HepG2 (cell line): Measurements from ENCODE around the gene TMEM117. TPM values are rescaled to one million over a fixed set of nuclear protein-coding genes. Genes with fewer than 3 reads are reported as not detected.

Experiments used
- DNMT1 ChIP-seq: sonication (generic); formaldehyde crosslinking; IDR thresholded peaks from 2 replicates; pipeline ENCODE4 v1.5.1; 2020; ENCODE audit warnings: mild to moderate bottlenecking, missing genetic modification reagents
- FOXJ3 ChIP-seq: sonication (generic); formaldehyde crosslinking; IDR thresholded peaks from 2 replicates; pipeline ENCODE4 v1.4.0; 2020; ENCODE audit warnings: missing genetic modification reagents, mild to moderate bottlenecking, borderline replicate concordance
- FOXK2 ChIP-seq: fragments of 450-650 bp; IDR thresholded peaks from 2 replicates; pipeline ENCODE4 v1.6.1; 2016
- HOXA7 ChIP-seq: sonication (generic); formaldehyde crosslinking; IDR thresholded peaks from 2 replicates; pipeline ENCODE4 v1.8.1; 2022; ENCODE audit warnings: mild to moderate bottlenecking, missing genetic modification reagents, moderate library complexity
- MAZ ChIP-seq, 2 experiments: sonication (generic) in 1 of 2; formaldehyde crosslinking in 1 of 2; IDR thresholded peaks; 2 replicates each; pipeline versions ENCODE4 v1.5.0 to v1.6.1; 2012 to 2020; ENCODE audit warnings: low read depth in 2 of 2, mild to moderate bottlenecking in 2 of 2, borderline replicate concordance in 1 of 2, improper control_type of control experiment in 1 of 2, low read length in 1 of 2, missing genetic modification reagents in 1 of 2, moderate library complexity in 1 of 2
- NFIB ChIP-seq: sonication (generic); formaldehyde crosslinking; IDR thresholded peaks from 2 replicates; pipeline ENCODE4 v1.9.0; 2021; ENCODE audit warnings: missing genetic modification reagents, mild to moderate bottlenecking, borderline replicate concordance
- RARG ChIP-seq: sonication (generic); formaldehyde crosslinking; IDR thresholded peaks from 2 replicates; pipeline ENCODE4 v1.4.0; 2020; ENCODE audit warnings: low read depth, mild to moderate bottlenecking, missing genetic modification reagents
- SIX1 ChIP-seq: sonication (generic); formaldehyde crosslinking; IDR thresholded peaks from 2 replicates; pipeline ENCODE4 v1.4.0; 2020; ENCODE audit warnings: missing genetic modification reagents, borderline replicate concordance
- SPEN ChIP-seq: sonication (generic); formaldehyde crosslinking; IDR thresholded peaks from 2 replicates; pipeline ENCODE4 v1.5.1; 2020; ENCODE audit warnings: low read depth, mild to moderate bottlenecking, missing genetic modification reagents
- SSRP1 ChIP-seq: IDR thresholded peaks from 2 replicates; pipeline ENCODE4 v1.6.1; 2016; ENCODE audit warnings: control low read depth
- STAT5B ChIP-seq: sonication (generic); formaldehyde crosslinking; IDR thresholded peaks from 2 replicates; pipeline ENCODE4 v1.4.0; 2020; ENCODE audit warnings: missing genetic modification reagents
- ZNF275 ChIP-seq: sonication (generic); formaldehyde crosslinking; IDR thresholded peaks from 2 replicates; pipeline ENCODE4 v1.8.0; 2022; ENCODE audit warnings: missing genetic modification reagents, mild to moderate bottlenecking, inconsistent platforms, borderline replicate concordance
- ZNF446 ChIP-seq: sonication (generic); formaldehyde crosslinking; IDR thresholded peaks from 2 replicates; pipeline ENCODE4 v1.5.0; 2020; ENCODE audit warnings: mild to moderate bottlenecking, missing genetic modification reagents
- ZNF678 ChIP-seq: sonication (generic); formaldehyde crosslinking; IDR thresholded peaks from 2 replicates; pipeline ENCODE4 v1.4.0; 2020; ENCODE audit warnings: mild to moderate bottlenecking, missing genetic modification reagents
- ZSCAN12 ChIP-seq: sonication (generic); formaldehyde crosslinking; IDR thresholded peaks from 2 replicates; pipeline ENCODE4 v1.9.0; 2021; ENCODE audit warnings: mild to moderate bottlenecking, missing genetic modification reagents
- polyA plus RNA-seq, 8 experiments: library from polyadenylated mRNA; depleted of rRNA in 3 of 8; stranded (reverse) in 7 of 8; unstranded in 1 of 8; fragments of >200 nt; fragmentation: Illumina TruSeq in 4 of 8; extraction: Trizol in 4 of 8; gene quantifications; 2 replicates each; pipeline versions ENCODE4 v1.2.1 to v1.2.3, GENCODE V29; 2011 to 2016; ENCODE audit warnings: low read depth in 4 of 8, missing spikeins in 1 of 8, mixed read lengths in 1 of 8; ENCODE audit not compliant: insufficient read depth in 1 of 8
- total RNA-seq, 5 experiments: library from RNA; depleted of rRNA; stranded (reverse); fragments of >200 nt; fragmentation: Illumina TruSeq; extraction: Trizol; gene quantifications; 2 replicates each; pipeline ENCODE4 v1.2.3, GENCODE V29; 2016; ENCODE audit warnings: low read depth in 1 of 5
- TF ChIP-seq, protein P1 (sequence below): IDR thresholded peaks from 2 replicates; pipeline ENCODE4 v1.6.1; 2016; ENCODE audit warnings: low read depth
- TF ChIP-seq, protein P2 (sequence below): sonication (generic); formaldehyde crosslinking; IDR thresholded peaks from 2 replicates; pipeline ENCODE4 v1.5.0; 2020; ENCODE audit warnings: mild to moderate bottlenecking, missing genetic modification reagents
- TF ChIP-seq, protein P3 (sequence below): sonication (generic); formaldehyde crosslinking; IDR thresholded peaks from 2 replicates; pipeline ENCODE4 v1.4.0; 2020; ENCODE audit warnings: missing genetic modification reagents

TMEM117 gene
- total and polyA plus RNA-seq, 2 of the 13 experiments (the other 11 are each of a cell fraction or from before 2014, with no cell fraction given): 2.8 to 8.5 TPM

DNA sequence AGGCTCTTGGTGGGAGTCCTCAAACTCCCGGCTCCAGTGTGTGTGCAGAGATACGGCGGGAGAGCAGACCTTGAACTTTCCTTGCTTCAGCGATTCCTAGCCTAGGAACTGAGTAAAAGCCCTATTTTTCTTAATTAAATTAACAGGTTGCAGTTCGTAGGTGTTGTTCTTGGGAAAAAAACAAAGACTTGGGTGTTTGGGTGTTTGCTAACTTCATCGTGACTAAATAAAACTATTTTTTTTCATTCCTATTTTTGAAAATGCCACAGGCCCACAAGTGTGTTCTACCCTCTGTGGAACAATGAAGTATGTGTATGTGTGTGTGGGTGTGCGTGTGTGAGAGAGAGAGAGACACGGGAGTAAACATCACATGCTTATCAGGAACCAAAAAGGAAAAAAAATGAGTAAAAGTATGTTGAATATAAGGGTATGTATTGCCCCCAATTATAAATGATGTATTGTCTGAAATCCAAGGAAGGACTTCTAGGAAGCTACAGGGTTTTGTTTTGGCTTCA is 651 bp downstream of the TMEM117 start (continued):
- TF ChIP-seq FOXJ3: no peak
- no peak for TF ChIP-seq RARG
- TF ChIP-seq ZNF275: no peak
- no peak for TF ChIP-seq FOXK2
- TF ChIP-seq HOXA7 (CRISPR knock-in tag): no peak
- TF ChIP-seq STAT5B (CRISPR knock-in tag): no peak
- TF ChIP-seq, protein P1, sequence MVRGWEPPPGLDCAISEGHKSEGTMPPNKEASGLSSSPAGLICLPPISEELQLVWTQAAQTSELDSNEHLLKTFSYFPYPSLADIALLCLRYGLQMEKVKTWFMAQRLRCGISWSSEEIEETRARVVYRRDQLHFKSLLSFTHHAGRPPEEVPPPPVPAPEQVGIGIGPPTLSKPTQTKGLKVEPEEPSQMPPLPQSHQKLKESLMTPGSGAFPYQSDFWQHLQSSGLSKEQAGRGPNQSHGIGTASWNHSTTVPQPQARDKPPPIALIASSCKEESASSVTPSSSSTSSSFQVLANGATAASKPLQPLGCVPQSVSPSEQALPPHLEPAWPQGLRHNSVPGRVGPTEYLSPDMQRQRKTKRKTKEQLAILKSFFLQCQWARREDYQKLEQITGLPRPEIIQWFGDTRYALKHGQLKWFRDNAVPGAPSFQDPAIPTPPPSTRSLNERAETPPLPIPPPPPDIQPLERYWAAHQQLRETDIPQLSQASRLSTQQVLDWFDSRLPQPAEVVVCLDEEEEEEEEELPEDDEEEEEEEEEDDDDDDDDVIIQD (CRISPR knock-in tag): no peak
- TF ChIP-seq SIX1 (CRISPR knock-in tag): no peak
- peak; percentile 75; the same call in 1 of the 2 replicates for TF ChIP-seq ZNF446 (CRISPR knock-in tag)
- TF ChIP-seq SPEN (CRISPR knock-in tag): no peak
- no peak for TF ChIP-seq NFIB (CRISPR knock-in tag)
- TF ChIP-seq, protein P2, sequence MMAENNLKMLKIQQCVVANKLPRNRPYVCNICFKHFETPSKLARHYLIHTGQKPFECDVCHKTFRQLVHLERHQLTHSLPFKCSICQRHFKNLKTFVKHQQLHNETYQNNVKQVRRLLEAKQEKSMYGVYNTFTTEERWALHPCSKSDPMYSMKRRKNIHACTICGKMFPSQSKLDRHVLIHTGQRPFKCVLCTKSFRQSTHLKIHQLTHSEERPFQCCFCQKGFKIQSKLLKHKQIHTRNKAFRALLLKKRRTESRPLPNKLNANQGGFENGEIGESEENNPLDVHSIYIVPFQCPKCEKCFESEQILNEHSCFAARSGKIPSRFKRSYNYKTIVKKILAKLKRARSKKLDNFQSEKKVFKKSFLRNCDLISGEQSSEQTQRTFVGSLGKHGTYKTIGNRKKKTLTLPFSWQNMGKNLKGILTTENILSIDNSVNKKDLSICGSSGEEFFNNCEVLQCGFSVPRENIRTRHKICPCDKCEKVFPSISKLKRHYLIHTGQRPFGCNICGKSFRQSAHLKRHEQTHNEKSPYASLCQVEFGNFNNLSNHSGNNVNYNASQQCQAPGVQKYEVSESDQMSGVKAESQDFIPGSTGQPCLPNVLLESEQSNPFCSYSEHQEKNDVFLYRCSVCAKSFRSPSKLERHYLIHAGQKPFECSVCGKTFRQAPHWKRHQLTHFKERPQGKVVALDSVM (CRISPR knock-in tag): 0 out of 2 replicates have a peak, but pooled peaks have one; percentile 14
- 0 out of 2 replicates have a peak, but pooled peaks have one; percentile 47 for TF ChIP-seq SSRP1 (CRISPR knock-in tag)
- TF ChIP-seq ZNF678 (CRISPR knock-in tag): no peak
- no peak for TF ChIP-seq MAZ (IDR thresholded peaks at IDR 0.05; ENCODE audit: borderline replicate concordance, low read depth, low read length)
- TF ChIP-seq MAZ (CRISPR knock-in tag; IDR thresholded peaks at IDR 0.05; ENCODE audit: low read depth): no peak
- TF ChIP-seq DNMT1: no peak
- TF ChIP-seq ZSCAN12 (CRISPR knock-in tag): no peak
- TF ChIP-seq, protein P3, sequence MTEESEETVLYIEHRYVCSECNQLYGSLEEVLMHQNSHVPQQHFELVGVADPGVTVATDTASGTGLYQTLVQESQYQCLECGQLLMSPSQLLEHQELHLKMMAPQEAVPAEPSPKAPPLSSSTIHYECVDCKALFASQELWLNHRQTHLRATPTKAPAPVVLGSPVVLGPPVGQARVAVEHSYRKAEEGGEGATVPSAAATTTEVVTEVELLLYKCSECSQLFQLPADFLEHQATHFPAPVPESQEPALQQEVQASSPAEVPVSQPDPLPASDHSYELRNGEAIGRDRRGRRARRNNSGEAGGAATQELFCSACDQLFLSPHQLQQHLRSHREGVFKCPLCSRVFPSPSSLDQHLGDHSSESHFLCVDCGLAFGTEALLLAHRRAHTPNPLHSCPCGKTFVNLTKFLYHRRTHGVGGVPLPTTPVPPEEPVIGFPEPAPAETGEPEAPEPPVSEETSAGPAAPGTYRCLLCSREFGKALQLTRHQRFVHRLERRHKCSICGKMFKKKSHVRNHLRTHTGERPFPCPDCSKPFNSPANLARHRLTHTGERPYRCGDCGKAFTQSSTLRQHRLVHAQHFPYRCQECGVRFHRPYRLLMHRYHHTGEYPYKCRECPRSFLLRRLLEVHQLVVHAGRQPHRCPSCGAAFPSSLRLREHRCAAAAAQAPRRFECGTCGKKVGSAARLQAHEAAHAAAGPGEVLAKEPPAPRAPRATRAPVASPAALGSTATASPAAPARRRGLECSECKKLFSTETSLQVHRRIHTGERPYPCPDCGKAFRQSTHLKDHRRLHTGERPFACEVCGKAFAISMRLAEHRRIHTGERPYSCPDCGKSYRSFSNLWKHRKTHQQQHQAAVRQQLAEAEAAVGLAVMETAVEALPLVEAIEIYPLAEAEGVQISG (CRISPR knock-in tag): no peak
